DND-41 (cell line): ENCODE results near the gene ADORA2B.

Experiments
- ATAC-seq: fragments of 200-7000 bp; cut with Tn5 transposase; 3 replicates; pipeline ENCODE4 v1.9.1; 2021; ENCODE audit warnings: low read depth; ENCODE audit not compliant: insufficient read depth
- DNase-seq: peaks from one replicate; pipeline ENCODE4 v3.0.0-alpha.2; 2020
- H2AFZ ChIP-seq: 2 replicates; pipeline ENCODE4 v1.6.0; 2012; ENCODE audit warnings: low read depth, low read length
- H3K27ac ChIP-seq: 2 replicates; pipeline ENCODE4 v1.5.1; 2012; ENCODE audit warnings: low read length, inconsistent platforms
- H3K27me3 ChIP-seq: fragments of 200-600 bp; sonication (generic); 2 replicates; pipeline ENCODE4 v1.6.0; 2012; ENCODE audit warnings: low read length, mild to moderate bottlenecking, inconsistent platforms; ENCODE audit not compliant: insufficient read depth, poor library complexity
- H3K36me3 ChIP-seq: 2 replicates; pipeline ENCODE4 v1.5.1; 2012; ENCODE audit warnings: low read length, inconsistent platforms; ENCODE audit not compliant: insufficient read depth
- H3K4me1 ChIP-seq: 2 replicates; pipeline ENCODE4 v1.5.1; 2012; ENCODE audit warnings: mild to moderate bottlenecking, low read length; ENCODE audit not compliant: insufficient read depth
- H3K4me2 ChIP-seq: 2 replicates; pipeline ENCODE4 v1.6.0; 2012; ENCODE audit warnings: mild to moderate bottlenecking, moderate library complexity, low read length, inconsistent platforms; ENCODE audit not compliant: insufficient read depth
- H3K4me3 ChIP-seq, 2 experiments: fragments of 200-600 bp in 1 of 2; shearing (Covaris generic) in 1 of 2; 2 replicates each; pipeline ENCODE4 v1.5.1; 2012 to 2016; ENCODE audit warnings: inconsistent platforms in 2 of 2, low read length in 2 of 2, mild to moderate bottlenecking in 2 of 2, low read depth in 1 of 2, moderate library complexity in 1 of 2
- H3K79me2 ChIP-seq: 2 replicates; pipeline ENCODE4 v1.6.0; 2012; ENCODE audit warnings: low read length, inconsistent platforms; ENCODE audit not compliant: insufficient read depth
- H3K9ac ChIP-seq: 2 replicates; pipeline ENCODE4 v1.6.0; 2012; ENCODE audit warnings: low read depth, mild to moderate bottlenecking, inconsistent platforms, low read length, moderate library complexity
- H3K9me3 ChIP-seq: 2 replicates; pipeline ENCODE4 v1.5.1; 2012; ENCODE audit warnings: low read length, moderate library complexity, mild to moderate bottlenecking, inconsistent platforms; ENCODE audit not compliant: insufficient read depth, severe bottlenecking
- H4K20me1 ChIP-seq: 2 replicates; pipeline ENCODE4 v1.6.0; 2012; ENCODE audit warnings: low read length; ENCODE audit not compliant: insufficient read depth
- EZH2 ChIP-seq: IDR thresholded peaks from 3 replicates; pipeline ENCODE4 v1.6.1; 2012; ENCODE audit warnings: borderline replicate concordance, low read depth, mild to moderate bottlenecking, moderate library complexity, low read length, inconsistent platforms; ENCODE audit not compliant: severe bottlenecking
- TF ChIP-seq, protein P1 (sequence below): IDR thresholded peaks from 2 replicates; pipeline ENCODE4 v1.5.1; 2012; ENCODE audit warnings: borderline replicate concordance, low read length, moderate library complexity, mild to moderate bottlenecking; ENCODE audit not compliant: poor library complexity, severe bottlenecking; ENCODE audit errors: extremely low read depth

The ADORA2B gene

DNA sequence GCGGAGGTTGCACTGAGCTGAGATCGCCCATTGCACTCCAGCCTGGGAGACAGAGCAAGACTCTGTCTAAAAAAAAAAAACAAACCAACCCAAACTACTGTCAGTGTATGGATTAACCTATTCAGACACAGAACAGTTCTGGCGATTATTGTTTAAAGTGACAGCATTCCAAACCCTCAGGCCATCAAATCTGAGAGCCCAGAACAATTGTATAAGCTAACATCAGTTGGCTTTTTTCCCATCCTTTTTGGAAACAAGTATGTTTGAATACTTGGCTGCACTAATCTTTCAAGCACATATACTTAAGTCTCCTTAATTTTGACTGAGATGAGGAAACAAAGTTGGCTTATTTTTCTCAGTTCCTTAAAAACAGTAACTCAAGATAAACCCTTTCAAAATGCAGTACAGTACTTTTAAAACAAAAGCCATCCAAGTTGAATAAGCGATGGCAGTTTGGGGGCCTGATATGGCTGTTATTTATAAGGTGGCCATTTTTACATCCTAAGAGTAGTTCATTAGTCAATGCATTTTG, 53.2 kb downstream of the ADORA2B start:
- H4K20me1 ChIP-seq: peaks cover 14% of the 10 kb centered on the region; the same call in 1 of the 2 replicates
- TF ChIP-seq EZH2: no peak
- TF ChIP-seq, protein P1, sequence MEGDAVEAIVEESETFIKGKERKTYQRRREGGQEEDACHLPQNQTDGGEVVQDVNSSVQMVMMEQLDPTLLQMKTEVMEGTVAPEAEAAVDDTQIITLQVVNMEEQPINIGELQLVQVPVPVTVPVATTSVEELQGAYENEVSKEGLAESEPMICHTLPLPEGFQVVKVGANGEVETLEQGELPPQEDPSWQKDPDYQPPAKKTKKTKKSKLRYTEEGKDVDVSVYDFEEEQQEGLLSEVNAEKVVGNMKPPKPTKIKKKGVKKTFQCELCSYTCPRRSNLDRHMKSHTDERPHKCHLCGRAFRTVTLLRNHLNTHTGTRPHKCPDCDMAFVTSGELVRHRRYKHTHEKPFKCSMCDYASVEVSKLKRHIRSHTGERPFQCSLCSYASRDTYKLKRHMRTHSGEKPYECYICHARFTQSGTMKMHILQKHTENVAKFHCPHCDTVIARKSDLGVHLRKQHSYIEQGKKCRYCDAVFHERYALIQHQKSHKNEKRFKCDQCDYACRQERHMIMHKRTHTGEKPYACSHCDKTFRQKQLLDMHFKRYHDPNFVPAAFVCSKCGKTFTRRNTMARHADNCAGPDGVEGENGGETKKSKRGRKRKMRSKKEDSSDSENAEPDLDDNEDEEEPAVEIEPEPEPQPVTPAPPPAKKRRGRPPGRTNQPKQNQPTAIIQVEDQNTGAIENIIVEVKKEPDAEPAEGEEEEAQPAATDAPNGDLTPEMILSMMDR: no peak
- ATAC-seq: no peak
- peak overlapping the region; percentile 88; the same call in 1 of the 2 replicates for H3K9ac ChIP-seq
- peak overlapping the region in 1 of 2 experiments; percentile 90; a peak in 2 of 4 replicates for H3K4me3 ChIP-seq
- H3K79me2 ChIP-seq: peaks cover 45% of the 10 kb centered on the region
- peaks cover 39% of the 10 kb centered on the region for H3K4me1 ChIP-seq
- no peaks in the 10 kb centered on the region for H3K9me3 ChIP-seq
- H2AFZ ChIP-seq: peak overlapping the region; percentile 58; the same call in 1 of the 2 replicates
- H3K36me3 ChIP-seq: peaks cover 29% of the 10 kb centered on the region
- H3K27ac ChIP-seq: no peak overlapping the region
- no peaks in the 10 kb centered on the region for H3K27me3 ChIP-seq
- peak overlapping the region; percentile 78 for H3K4me2 ChIP-seq
- no peak for DNase-seq

DNA sequence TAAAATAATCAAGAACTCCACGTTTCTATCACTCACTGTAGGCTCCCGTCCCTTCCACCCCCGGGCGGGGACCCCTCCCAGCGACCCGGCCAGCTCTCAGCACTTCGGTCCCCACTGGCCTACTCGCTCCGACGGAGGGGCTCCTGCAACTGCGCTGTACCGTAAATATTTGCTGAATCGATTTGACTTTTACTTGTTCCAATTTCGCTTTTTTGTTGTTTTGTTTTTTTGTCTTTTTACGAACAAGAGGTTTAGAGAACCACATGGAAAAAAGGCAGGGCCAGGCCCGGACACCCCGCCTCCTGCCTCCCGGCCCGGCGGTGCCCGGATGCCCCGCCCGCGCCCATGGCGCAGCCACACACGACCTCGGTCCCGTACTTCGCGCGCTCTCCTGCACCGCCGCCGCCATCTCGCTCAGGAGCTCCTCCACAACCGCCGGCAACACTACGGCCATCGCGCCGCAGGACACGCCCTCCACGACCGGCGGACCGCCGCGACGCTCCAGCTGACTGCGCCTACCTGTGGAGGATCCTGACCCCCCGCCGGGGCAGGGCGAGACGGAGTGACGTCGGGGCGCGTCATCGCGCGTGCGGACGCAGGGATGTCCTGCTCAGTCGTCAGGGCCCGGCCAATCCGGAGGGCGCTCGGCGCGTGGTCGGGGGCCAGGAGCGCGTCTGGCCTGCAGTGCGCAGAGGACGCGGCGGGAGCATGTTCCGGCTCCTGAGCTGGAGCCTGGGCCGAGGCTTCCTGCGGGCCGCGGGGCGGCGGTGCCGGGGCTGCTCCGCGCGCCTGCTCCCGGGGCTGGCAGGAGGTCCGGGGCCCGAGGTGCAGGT, 54.4 kb downstream of the ADORA2B start, which contains the start of the genes TTC19 and ZSWIM7:
Gene TTC19 (plus strand): TSS at position 684 of the 833 bp plus-strand sequence. CDS start 25 bp downstream, at position 709.
Gene ZSWIM7 (minus strand): TSS at position 564 of the 833 bp plus-strand sequence. CDS start 110 bp downstream, at position 454.
- peak; percentile 85 for ATAC-seq
- no peaks in the 10 kb centered on the region for H3K9me3 ChIP-seq
- peaks cover 35% of the 10 kb centered on the region for H3K36me3 ChIP-seq
- peak within 1 kb of the TSS; percentile 92 for H3K27ac ChIP-seq
- peaks cover 52% of the 10 kb centered on the region for H3K79me2 ChIP-seq
- peak within 1 kb of the TSS; percentile 90 to 95 for H3K4me3 ChIP-seq
- DNase-seq: peak; percentile 91
- peaks cover 14% of the 10 kb centered on the region; the same call in 1 of the 2 replicates for H4K20me1 ChIP-seq
- TF ChIP-seq, protein P1: peak; percentile 19
- no peak for TF ChIP-seq EZH2
- H3K4me1 ChIP-seq: peaks cover 39% of the 10 kb centered on the region
- H3K27me3 ChIP-seq: no peaks in the 10 kb centered on the region
- H2AFZ ChIP-seq: peak within 1 kb of the TSS; percentile 97
- H3K4me2 ChIP-seq: peak within 1 kb of the TSS; percentile 78
- H3K9ac ChIP-seq: peak within 1 kb of the TSS; percentile 88

DNA sequence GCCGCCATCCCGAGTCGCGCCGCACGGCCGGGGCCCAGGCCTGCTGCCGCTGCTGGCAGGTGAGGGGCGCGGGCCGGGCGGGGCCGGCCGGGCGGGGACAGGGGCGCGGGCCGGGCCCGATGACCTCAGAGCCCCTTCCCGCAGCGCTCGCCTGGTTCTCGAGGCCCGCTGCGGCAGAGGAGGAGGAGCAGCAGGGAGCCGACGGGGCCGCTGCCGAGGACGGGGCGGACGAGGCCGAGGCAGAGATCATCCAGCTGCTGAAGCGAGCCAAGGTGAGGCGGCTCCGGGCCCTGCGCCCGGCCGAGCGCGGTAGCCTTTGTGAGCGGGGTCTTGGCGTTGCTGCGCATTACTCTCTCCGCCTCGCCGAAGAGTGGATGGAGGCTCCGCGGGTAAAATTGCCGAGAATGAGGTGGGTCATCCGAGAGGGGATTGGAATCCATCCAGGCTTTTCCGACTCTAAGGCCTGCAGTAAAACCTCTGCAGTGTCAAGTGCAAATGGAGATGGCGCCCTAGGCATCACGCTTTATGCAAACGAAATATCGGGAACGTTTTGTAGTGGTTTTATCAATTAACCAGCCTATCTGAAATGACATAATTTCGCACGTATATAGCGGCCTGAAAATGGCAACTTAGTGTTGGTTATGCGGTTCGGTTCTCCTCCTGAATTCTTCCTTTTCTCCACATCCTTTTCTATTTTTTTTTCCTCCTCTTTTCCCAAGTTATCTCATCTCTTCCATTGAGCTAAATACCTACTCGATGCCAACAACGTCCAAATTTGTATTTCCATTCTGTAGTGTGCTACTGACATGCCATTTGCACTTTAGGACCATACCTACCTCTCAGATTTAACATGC, 55.3 kb downstream of the ADORA2B start:
- peaks cover 52% of the 10 kb centered on the region for H3K79me2 ChIP-seq
- peaks cover 17% of the 10 kb centered on the region; the same call in 1 of the 2 replicates for H4K20me1 ChIP-seq
- DNase-seq: peak; percentile 49
- no peak for TF ChIP-seq EZH2
- TF ChIP-seq, protein P1: peak; percentile 6
- H3K27me3 ChIP-seq: no peaks in the 10 kb centered on the region
- peak overlapping the region; percentile 90 to 95 for H3K4me3 ChIP-seq
- peak; percentile 34 for ATAC-seq
- H3K9ac ChIP-seq: peak overlapping the region; percentile 88
- H2AFZ ChIP-seq: peak overlapping the region; percentile 97
- peak overlapping the region; percentile 92 for H3K27ac ChIP-seq
- peak overlapping the region; percentile 78 for H3K4me2 ChIP-seq
- H3K9me3 ChIP-seq: no peaks in the 10 kb centered on the region
- peaks cover 44% of the 10 kb centered on the region for H3K36me3 ChIP-seq
- peaks cover 39% of the 10 kb centered on the region for H3K4me1 ChIP-seq
